GM13977 (cell line): ENCODE measurements around the gene CCL28.

ENCODE experiments used
- DNase-seq: peaks from one replicate; pipeline ENCODE4 v3.0.0; 2012; ENCODE audit warnings: low spot score
- CTCF ChIP-seq: IDR thresholded peaks from 2 replicates; pipeline ENCODE4 v1.5.1; 2012; ENCODE audit warnings: mild to moderate bottlenecking, control low read depth; ENCODE audit not compliant: insufficient read depth; ENCODE audit errors: extremely low read depth, missing control alignments
- in situ Hi-C: fragments of 300-500 bp; cut with MboI; formaldehyde crosslinking; loops from one replicate; pipeline ENCODE4 v1.12.0; 2022; ENCODE audit warnings: low sequenced_read_pairs, low pct_unique_long_range_greater_than_20kb, mixed read lengths, inconsistent platforms; ENCODE audit not compliant: unreplicated experiment

CCL28 gene

GRCh38 chr5:43390471-43390870 lies 21.7 kb downstream of the CCL28 start:
- no peak for DNase-seq
- in situ Hi-C loops: loop anchor here (25.0 kb wide), 1 partner anchor 278 kb away; the partner anchor contains the start of gene ZNF131
- TF ChIP-seq CTCF: no peak

GRCh38 chr5:43389679-43390329 lies 22.4 kb downstream of the CCL28 start:
- in situ Hi-C loops: loop anchor here (25.0 kb wide), 1 partner anchor 278 kb away; the partner anchor contains the start of gene ZNF131
- DNase-seq: peak; percentile 74
- TF ChIP-seq CTCF: peak; percentile 68

- in situ Hi-C loops: loop anchor here (25.0 kb wide), 1 partner anchor 275 kb away; the partner anchor contains the start of gene ZNF131
- peak; percentile 33 for DNase-seq
- peak; percentile 30 for TF ChIP-seq CTCF
Observed at GRCh38 chr5:43386960-43387362, 25.2 kb downstream of the CCL28 start.

- no peak for DNase-seq
- in situ Hi-C loops: loop anchor here (10.0 to 25.0 kb wide), 2 partner anchors 52 to 264 kb away; partner anchors contain the start of gene ZNF131
Observed at GRCh38 chr5:43376496-43377140, 35.6 kb downstream of the CCL28 start.

GRCh38 chr5:43371821-43372220 lies 40.4 kb downstream of the CCL28 start:
- no peak for TF ChIP-seq CTCF
- no peak for DNase-seq
- in situ Hi-C loops: loop anchor here (10.0 kb wide), 1 partner anchor 47 kb away; no protein-coding TSS in a partner anchor

More at GRCh38 chr5:43376496-43377140, 35.6 kb downstream of the CCL28 start:
- no peak for TF ChIP-seq CTCF

- TF ChIP-seq CTCF: no peak
- in situ Hi-C loops: loop anchor here (10.0 kb wide), 1 partner anchor 46 kb away; no protein-coding TSS in a partner anchor
- no peak for DNase-seq
Observed at GRCh38 chr5:43370352-43370751, 41.8 kb downstream of the CCL28 start.
